ENCODE measurements around the gene SLC27A5.
A peak's percentile ranks its signal among the peaks of the same experiment; 100 is the strongest.

Gene SLC27A5

DNA sequence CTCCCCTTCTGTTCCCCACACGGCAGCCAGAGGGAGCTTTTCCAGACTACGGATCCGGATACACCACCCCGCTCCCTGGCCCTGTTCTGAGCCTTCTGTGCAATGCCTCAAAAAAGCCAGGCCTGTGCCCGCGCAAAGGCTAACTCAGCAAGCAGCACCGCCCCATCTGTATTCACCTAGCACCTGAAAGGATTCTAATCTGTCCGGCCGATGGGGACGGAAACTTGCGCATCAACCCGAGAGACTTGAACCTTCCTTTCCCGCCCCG is 7.2 kb upstream of the SLC27A5 start:
- Histone ChIP-seq H3K9ac (ENCODE audit: low read length) (peak overlapping the region; percentile 73), H2AFZ (ENCODE audit: low read length) (peak overlapping the region; percentile 92), H3K4me1 (ENCODE audit: low read length) (peaks cover 5% of the 10 kb centered on the region; the same call in 1 of the 2 replicates), H3K27ac (ENCODE audit: low read length) (peak overlapping the region; percentile 78), H3K4me3 (ENCODE audit: low read length) (peak overlapping the region; percentile 88), H3K9me3 (replicated peaks; ENCODE audit: insufficient read depth, low read length) (no peaks in the 10 kb centered on the region), H3K36me3 (replicated peaks; ENCODE audit: insufficient read depth, low read length) (no peaks in the 10 kb centered on the region), H3K4me2 (ENCODE audit: low read depth, low read length) (peak overlapping the region; percentile 82), H4K20me1 (ENCODE audit: insufficient read depth, low read length) (no peaks in the 10 kb centered on the region), H3K79me2 (ENCODE audit: low read length) (peaks cover 13% of the 10 kb centered on the region), H3K27me3 (replicated peaks; ENCODE audit: insufficient read depth, low read length) (peaks cover 4% of the 10 kb centered on the region; the same call in 1 of the 2 replicates), H3K9me2 (replicated peaks; ENCODE audit: insufficient read depth, low read length) (no peaks in the 10 kb centered on the region), H3F3A (ENCODE audit: insufficient read depth, low read length) (peaks cover 11% of the 10 kb centered on the region; the same call in 1 of the 2 replicates)
- TF ChIP-seq, protein P1, sequence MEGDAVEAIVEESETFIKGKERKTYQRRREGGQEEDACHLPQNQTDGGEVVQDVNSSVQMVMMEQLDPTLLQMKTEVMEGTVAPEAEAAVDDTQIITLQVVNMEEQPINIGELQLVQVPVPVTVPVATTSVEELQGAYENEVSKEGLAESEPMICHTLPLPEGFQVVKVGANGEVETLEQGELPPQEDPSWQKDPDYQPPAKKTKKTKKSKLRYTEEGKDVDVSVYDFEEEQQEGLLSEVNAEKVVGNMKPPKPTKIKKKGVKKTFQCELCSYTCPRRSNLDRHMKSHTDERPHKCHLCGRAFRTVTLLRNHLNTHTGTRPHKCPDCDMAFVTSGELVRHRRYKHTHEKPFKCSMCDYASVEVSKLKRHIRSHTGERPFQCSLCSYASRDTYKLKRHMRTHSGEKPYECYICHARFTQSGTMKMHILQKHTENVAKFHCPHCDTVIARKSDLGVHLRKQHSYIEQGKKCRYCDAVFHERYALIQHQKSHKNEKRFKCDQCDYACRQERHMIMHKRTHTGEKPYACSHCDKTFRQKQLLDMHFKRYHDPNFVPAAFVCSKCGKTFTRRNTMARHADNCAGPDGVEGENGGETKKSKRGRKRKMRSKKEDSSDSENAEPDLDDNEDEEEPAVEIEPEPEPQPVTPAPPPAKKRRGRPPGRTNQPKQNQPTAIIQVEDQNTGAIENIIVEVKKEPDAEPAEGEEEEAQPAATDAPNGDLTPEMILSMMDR (IDR thresholded peaks at IDR 0.05; ENCODE audit: low read length) = no peak
- TF ChIP-seq EZH2phosphoT487 (IDR thresholded peaks at IDR 0.05; ENCODE audit: low read length) = no peak
- no peak for TF ChIP-seq EZH2 (optimal IDR thresholded peaks at IDR 0.05; ENCODE audit: low read depth, low read length)
- peak; percentile 49 for DNase-seq

DNA sequence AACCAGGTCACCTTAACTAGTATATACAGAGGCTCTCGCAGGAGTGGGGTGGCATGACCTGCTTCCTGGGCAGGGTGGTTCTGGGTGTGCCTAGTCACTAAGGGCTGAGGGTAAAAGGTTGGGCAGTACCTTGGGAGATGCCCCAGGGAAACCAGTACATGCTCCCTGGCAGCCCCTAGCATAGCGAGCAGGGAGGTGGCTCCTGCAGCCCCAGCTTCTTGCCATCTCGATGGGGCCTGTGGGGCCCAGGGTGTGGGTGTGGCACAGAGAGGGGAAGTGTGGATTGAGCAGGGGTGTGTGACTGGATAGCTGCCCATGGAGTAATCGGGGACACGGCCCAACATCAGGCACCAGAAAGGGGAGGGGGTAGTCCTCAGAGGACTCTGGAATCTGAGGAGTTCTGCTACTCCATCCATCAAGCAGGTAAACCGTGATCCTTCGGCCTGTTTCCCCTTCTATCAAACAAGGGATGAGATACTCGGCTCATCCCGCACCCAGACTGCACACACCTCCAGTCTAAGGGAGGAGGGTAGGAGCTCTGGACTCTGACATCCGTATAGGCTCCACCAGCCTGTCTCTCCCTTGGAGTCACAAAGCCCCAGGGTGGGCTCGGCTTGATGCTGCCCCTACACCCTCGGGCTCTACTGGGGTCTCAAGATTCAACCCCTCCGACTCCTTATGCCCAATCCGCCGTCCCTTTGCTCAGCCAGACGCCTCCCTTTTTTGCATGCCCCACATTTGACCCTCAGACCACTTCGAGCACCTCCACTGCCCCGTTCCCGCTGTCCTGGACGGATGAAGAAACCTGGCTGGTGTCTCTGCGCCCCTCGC is 6.7 kb upstream of the SLC27A5 start:
- no peak for DNase-seq
- peaks cover 13% of the 10 kb centered on the region for H3K79me2 ChIP-seq (ENCODE audit: low read length)
- no peaks in the 10 kb centered on the region for H3K9me3 ChIP-seq (replicated peaks; ENCODE audit: insufficient read depth, low read length)
- peak overlapping the region; percentile 78; the same call in 1 of the 2 replicates for H3K27ac ChIP-seq (ENCODE audit: low read length)
- H4K20me1 ChIP-seq (ENCODE audit: insufficient read depth, low read length) = no peaks in the 10 kb centered on the region
- peaks cover 4% of the 10 kb centered on the region; the same call in 1 of the 2 replicates for H3K27me3 ChIP-seq (replicated peaks; ENCODE audit: insufficient read depth, low read length)
- peak overlapping the region; percentile 82 for H3K4me2 ChIP-seq (ENCODE audit: low read depth, low read length)
- peak overlapping the region; percentile 92 for H2AFZ ChIP-seq (ENCODE audit: low read length)
- TF ChIP-seq, protein P1 (IDR thresholded peaks at IDR 0.05; ENCODE audit: low read length) = peak; percentile 23; the same call in 1 of the 2 replicates
- no peak for TF ChIP-seq EZH2 (optimal IDR thresholded peaks at IDR 0.05; ENCODE audit: low read depth, low read length)
- peaks cover 11% of the 10 kb centered on the region; the same call in 1 of the 2 replicates for H3F3A ChIP-seq (ENCODE audit: insufficient read depth, low read length)
- no peaks in the 10 kb centered on the region for H3K36me3 ChIP-seq (replicated peaks; ENCODE audit: insufficient read depth, low read length)
- peak overlapping the region; percentile 73 for H3K9ac ChIP-seq (ENCODE audit: low read length)
- peaks cover 5% of the 10 kb centered on the region; the same call in 1 of the 2 replicates for H3K4me1 ChIP-seq (ENCODE audit: low read length)
- H3K4me3 ChIP-seq (ENCODE audit: low read length) = peak overlapping the region; percentile 88
- no peaks in the 10 kb centered on the region for H3K9me2 ChIP-seq (replicated peaks; ENCODE audit: insufficient read depth, low read length)

DNA sequence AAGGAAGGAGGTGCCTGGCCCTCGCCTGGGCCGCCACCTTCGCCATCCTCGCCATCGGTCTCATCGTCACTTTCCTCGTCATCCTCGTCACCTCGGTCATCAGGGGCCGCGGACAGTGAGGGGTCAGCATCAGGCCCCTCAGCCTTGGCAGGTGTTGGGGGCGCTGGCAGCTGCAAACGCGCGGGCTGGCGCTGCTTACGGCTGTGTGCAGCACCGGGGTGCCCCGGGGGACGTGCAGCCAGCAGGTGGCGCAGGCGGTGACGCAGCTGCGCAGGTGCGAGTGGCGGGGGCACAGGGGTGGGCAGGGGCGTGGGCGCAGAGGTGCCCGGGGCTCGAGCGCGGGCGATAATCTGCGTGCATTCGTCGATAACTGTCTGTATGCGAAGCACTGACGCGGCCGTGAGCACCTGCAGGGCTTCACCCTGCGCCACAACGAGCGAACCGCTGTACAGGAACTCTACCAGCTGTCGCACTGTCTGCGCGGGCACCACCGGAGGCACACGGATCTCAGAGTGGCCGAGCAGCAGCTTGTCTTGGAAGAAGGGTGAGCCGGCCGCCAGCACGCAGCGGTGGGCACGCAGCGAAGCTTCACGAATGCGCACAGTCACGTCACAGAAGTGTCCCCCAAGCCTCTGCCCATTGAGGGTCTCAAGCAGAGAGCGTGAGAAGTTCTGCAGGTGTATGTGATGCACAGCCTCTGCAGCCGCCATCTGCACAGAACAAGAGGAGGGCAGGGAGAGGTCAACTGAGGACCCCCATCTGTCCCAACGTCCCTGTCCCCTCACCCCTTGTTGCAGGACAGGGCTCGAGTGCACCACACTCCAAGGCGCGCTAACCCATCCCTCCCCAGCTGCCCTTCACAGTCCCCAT is 5.4 kb upstream of the SLC27A5 start:
- no peak for TF ChIP-seq EZH2 (optimal IDR thresholded peaks at IDR 0.05; ENCODE audit: low read depth, low read length)
- TF ChIP-seq, protein P1 (IDR thresholded peaks at IDR 0.05; ENCODE audit: low read length) = no peak
- no peak for TF ChIP-seq EZH2phosphoT487 (IDR thresholded peaks at IDR 0.05; ENCODE audit: low read length)
- Histone ChIP-seq H3K9me3 (replicated peaks; ENCODE audit: insufficient read depth, low read length) (no peaks in the 10 kb centered on the region), H3K27ac (ENCODE audit: low read length) (no peak overlapping the region), H3F3A (ENCODE audit: insufficient read depth, low read length) (peaks cover 11% of the 10 kb centered on the region; the same call in 1 of the 2 replicates), H3K79me2 (ENCODE audit: low read length) (peaks cover 13% of the 10 kb centered on the region), H3K4me2 (ENCODE audit: low read depth, low read length) (no peak overlapping the region), H3K9ac (ENCODE audit: low read length) (no peak overlapping the region), H3K9me2 (replicated peaks; ENCODE audit: insufficient read depth, low read length) (no peaks in the 10 kb centered on the region), H3K4me3 (ENCODE audit: low read length) (no peak overlapping the region), H3K4me1 (ENCODE audit: low read length) (peaks cover 5% of the 10 kb centered on the region; the same call in 1 of the 2 replicates), H2AFZ (ENCODE audit: low read length) (no peak overlapping the region), H3K36me3 (replicated peaks; ENCODE audit: insufficient read depth, low read length) (no peaks in the 10 kb centered on the region), H4K20me1 (ENCODE audit: insufficient read depth, low read length) (no peaks in the 10 kb centered on the region), H3K27me3 (replicated peaks; ENCODE audit: insufficient read depth, low read length) (no peaks in the 10 kb centered on the region)
- DNase-seq = no peak

Measured in MM.1S (cell line).